GM12801 (cell line): ENCODE data around the gene LRP10.

Experiments
- CTCF ChIP-seq: IDR thresholded peaks from one replicate; pipeline ENCODE4 v1.5.1; 2011; ENCODE audit warnings: control low read depth; ENCODE audit not compliant: insufficient read length; ENCODE audit errors: extremely low read depth

Gene LRP10

GRCh38 chr14:22895402-22895801, 23.9 kb downstream of the LRP10 start:
- no peak for TF ChIP-seq CTCF

GRCh38 chr14:22896356-22896755, 24.8 kb downstream of the LRP10 start:
- TF ChIP-seq CTCF = no peak

- no peak for TF ChIP-seq CTCF
These were observed 25.2 kb downstream of the LRP10 start for GRCh38 chr14:22896760-22897159.

GRCh38 chr14:22897357-22897756, 25.8 kb downstream of the LRP10 start:
- no peak for TF ChIP-seq CTCF

GRCh38 chr14:22898302-22899090, 27.0 kb downstream of the LRP10 start:
- no peak for TF ChIP-seq CTCF

- no peak for TF ChIP-seq CTCF
These were observed 28.7 kb downstream of the LRP10 start for GRCh38 chr14:22900081-22900799.

GRCh38 chr14:22901799-22902198, 30.3 kb downstream of the LRP10 start:
- TF ChIP-seq CTCF = no peak
